ENCODE results near the gene RNF187.

The RNF187 gene

GRCh38 chr1:228453614-228454013 is 33.6 kb upstream of the RNF187 start:
- H3K4me3 ChIP-seq (ENCODE audit: low read depth, low read length), result no peak overlapping the region
- TF ChIP-seq CTCF (IDR thresholded peaks at IDR 0.05; ENCODE audit: control insufficient read depth, extremely low read depth, insufficient read depth), result no peak
- no peak for DNase-seq (ENCODE audit: low read depth)

- no peak for TF ChIP-seq CTCF (IDR thresholded peaks at IDR 0.05; ENCODE audit: control insufficient read depth, extremely low read depth, insufficient read depth)
- no peak overlapping the region for H3K4me3 ChIP-seq (ENCODE audit: low read depth, low read length)
- DNase-seq (ENCODE audit: low read depth), result no peak
Measured at GRCh38 chr1:228454238-228454637, 32.9 kb upstream of the RNF187 start.

GRCh38 chr1:228455715-228456114 is 31.5 kb upstream of the RNF187 start:
- DNase-seq (ENCODE audit: low read depth), result no peak
- peak overlapping the region; percentile 70; the same call in 1 of the 2 replicates for H3K4me3 ChIP-seq (ENCODE audit: low read depth, low read length)
- no peak for TF ChIP-seq CTCF (IDR thresholded peaks at IDR 0.05; ENCODE audit: control insufficient read depth, extremely low read depth, insufficient read depth)

- no peak for TF ChIP-seq CTCF (IDR thresholded peaks at IDR 0.05; ENCODE audit: control insufficient read depth, extremely low read depth, insufficient read depth)
- H3K4me3 ChIP-seq (ENCODE audit: low read depth, low read length), result peak overlapping the region; percentile 70
- DNase-seq (ENCODE audit: low read depth), result no peak
Measured at GRCh38 chr1:228456252-228457016, 30.7 kb upstream of the RNF187 start.

GRCh38 chr1:228457017-228457395 is 30.2 kb upstream of the RNF187 start:
- no peak for TF ChIP-seq CTCF (IDR thresholded peaks at IDR 0.05; ENCODE audit: control insufficient read depth, extremely low read depth, insufficient read depth)
- peak overlapping the region; percentile 70 for H3K4me3 ChIP-seq (ENCODE audit: low read depth, low read length)
- no peak for DNase-seq (ENCODE audit: low read depth)

- peak; percentile 48 for TF ChIP-seq CTCF (IDR thresholded peaks at IDR 0.05; ENCODE audit: control insufficient read depth, extremely low read depth, insufficient read depth)
- DNase-seq (ENCODE audit: low read depth), result peak; percentile 95
- H3K4me3 ChIP-seq (ENCODE audit: low read depth, low read length), result peak overlapping the region; percentile 70
Measured at GRCh38 chr1:228457396-228458176, 29.6 kb upstream of the RNF187 start.
